Activated T-cell treated with anti-CD3 and anti-CD28 coated beads, Interleukin-2, amount 50 U/mL, for 4 hours (primary cell): ENCODE results near the gene DBR1. TPM values are rescaled to one million over a fixed set of nuclear protein-coding genes. Genes with fewer than 3 reads are reported as not detected.

Source experiments
- ATAC-seq, 2 donors: fragments of 200-7000 bp; cut with Tn5 transposase; one replicate each; pipeline ENCODE4 v1.10.0; 2021
- DNase-seq: peaks from one replicate; pipeline ENCODE4 v3.0.0-alpha.2; 2020
- H3K27me3 Mint-ChIP-seq: one replicate; pipeline ENCODE4 v1.8.0; 2021; ENCODE audit warnings: low read depth, mixed read lengths
- H3K36me3 Mint-ChIP-seq: one replicate; pipeline ENCODE4 v1.8.0; 2022; ENCODE audit warnings: mixed read lengths; ENCODE audit not compliant: insufficient read depth
- H3K4me1 Mint-ChIP-seq: one replicate; pipeline ENCODE4 v1.8.0; 2021; ENCODE audit warnings: low read depth, mixed read lengths
- H3K4me3 Mint-ChIP-seq: one replicate; pipeline ENCODE4 v1.8.0; 2021; ENCODE audit warnings: mild to moderate bottlenecking, moderate library complexity, mixed read lengths
- H3K9me3 Mint-ChIP-seq: one replicate; pipeline ENCODE4 v1.8.0; 2021; ENCODE audit warnings: mixed read lengths
- total RNA-seq, 3 donors: library from RNA; stranded (reverse); gene quantifications; one replicate each; pipeline ENCODE4 v1.2.1, GENCODE V29; 2021

DBR1 gene
- total RNA-seq, 3 donors from 2014 or later = 36.2 to 40.9 (median 37.8) TPM

GRCh38 chr3:138199851-138200250 lies 25.1 kb upstream of the DBR1 start:
- H3K4me1 Mint-ChIP-seq = peaks cover 64% of the 10 kb centered on the region
- no peak for ATAC-seq

DNA sequence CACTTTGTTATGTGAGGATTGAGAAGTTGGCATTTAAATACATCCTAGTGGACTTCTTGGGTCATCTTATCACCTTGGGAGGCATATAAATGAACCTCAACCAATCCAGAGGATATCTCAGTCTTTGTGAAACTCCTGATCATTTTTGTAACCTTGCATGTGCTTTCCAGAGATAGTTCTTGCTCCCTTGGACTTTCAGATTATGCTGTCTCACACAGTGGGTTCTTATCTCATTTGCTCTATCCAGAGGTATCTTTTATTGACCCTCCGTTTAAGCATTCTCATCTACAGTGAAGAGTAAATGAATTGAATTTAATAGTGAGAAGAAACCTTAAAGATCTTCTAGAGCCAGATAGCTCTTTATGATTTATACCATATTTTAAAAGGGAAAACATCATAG lies 22.8 kb upstream of the DBR1 start:
- no peak for ATAC-seq
- DNase-seq = no peak
- no peaks in the 10 kb centered on the region for H3K9me3 Mint-ChIP-seq
- no peak overlapping the region for H3K4me3 Mint-ChIP-seq
- peaks cover 43% of the 10 kb centered on the region for H3K4me1 Mint-ChIP-seq
- no peaks in the 10 kb centered on the region for H3K27me3 Mint-ChIP-seq
- H3K36me3 Mint-ChIP-seq = peaks cover 19% of the 10 kb centered on the region

More at GRCh38 chr3:138199851-138200250, 25.1 kb upstream of the DBR1 start:
- DNase-seq = no peak
- Mint-ChIP-seq H3K36me3 (peaks cover 26% of the 10 kb centered on the region), H3K27me3 (no peaks in the 10 kb centered on the region), H3K9me3 (no peaks in the 10 kb centered on the region), H3K4me3 (no peak overlapping the region)

DNA sequence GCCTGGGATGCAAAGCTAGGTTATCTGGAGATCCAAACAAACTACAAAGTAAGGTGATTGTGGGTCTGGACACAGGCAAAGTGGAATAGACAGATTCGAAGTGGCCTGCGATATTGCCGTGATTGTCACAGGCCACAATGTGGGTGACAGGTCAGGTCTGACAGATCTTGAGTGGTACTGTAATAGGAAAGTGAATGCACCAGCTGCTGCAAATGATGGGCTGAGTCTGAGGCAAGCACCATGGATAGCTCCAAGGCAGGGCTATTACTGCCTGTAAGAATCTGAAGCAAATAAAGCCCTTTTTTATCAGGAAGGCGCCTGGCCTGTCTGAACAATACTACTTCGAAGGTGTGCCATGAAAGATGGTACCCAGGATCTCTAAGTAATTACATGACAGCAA lies 22.3 kb upstream of the DBR1 start:
- no peak for DNase-seq
- peaks cover 18% of the 10 kb centered on the region for H3K36me3 Mint-ChIP-seq
- H3K4me3 Mint-ChIP-seq = no peak overlapping the region
- H3K9me3 Mint-ChIP-seq = no peaks in the 10 kb centered on the region
- peaks cover 39% of the 10 kb centered on the region for H3K4me1 Mint-ChIP-seq
- no peaks in the 10 kb centered on the region for H3K27me3 Mint-ChIP-seq
- no peak for ATAC-seq

DNA sequence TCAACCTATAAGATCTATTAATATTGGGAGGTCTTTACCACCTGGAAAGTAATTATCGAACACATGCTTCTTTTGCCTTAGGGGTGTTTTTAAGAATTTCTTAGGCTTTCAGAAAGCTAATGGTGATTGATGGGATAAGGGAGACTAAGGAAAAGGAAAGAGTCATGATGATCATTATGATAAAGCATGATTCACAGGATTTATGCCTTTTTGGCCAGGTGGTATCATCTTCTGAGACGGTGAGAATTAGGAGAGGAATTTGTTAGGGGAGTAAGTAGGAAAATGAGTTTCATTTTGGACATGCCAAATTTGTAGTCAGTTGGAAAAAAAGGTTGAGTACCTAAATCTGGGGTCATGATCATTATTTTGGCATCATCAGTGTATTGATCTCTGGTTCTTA lies 21.3 kb upstream of the DBR1 start:
- Mint-ChIP-seq H3K9me3 (no peaks in the 10 kb centered on the region), H3K27me3 (no peaks in the 10 kb centered on the region), H3K36me3 (peaks cover 18% of the 10 kb centered on the region), H3K4me1 (peaks cover 39% of the 10 kb centered on the region), H3K4me3 (no peak overlapping the region)
- ATAC-seq = no peak
- DNase-seq = no peak

DNA sequence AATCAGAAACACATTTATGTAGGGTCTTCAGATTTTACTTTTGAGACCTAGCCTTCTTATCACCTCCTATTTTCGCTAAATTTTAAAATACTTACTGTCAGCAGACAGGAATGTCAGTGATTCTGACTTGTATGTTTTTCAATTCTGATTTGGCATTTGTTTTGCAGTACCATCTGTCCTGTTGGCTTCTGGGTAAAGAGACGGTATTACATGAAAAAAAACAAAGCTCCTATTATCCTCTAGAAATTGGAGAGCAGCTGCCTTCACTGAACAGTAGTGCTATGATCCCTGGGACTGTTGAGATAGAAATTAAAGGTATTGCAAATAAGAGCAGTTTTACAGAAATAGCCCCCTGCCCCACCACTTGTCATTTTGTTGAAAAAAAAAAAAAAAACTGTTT lies 20.8 kb upstream of the DBR1 start:
- DNase-seq = no peak
- Mint-ChIP-seq H3K4me3 (no peak overlapping the region), H3K4me1 (peaks cover 44% of the 10 kb centered on the region), H3K9me3 (no peaks in the 10 kb centered on the region), H3K36me3 (peaks cover 21% of the 10 kb centered on the region), H3K27me3 (no peaks in the 10 kb centered on the region)
- no peak for ATAC-seq

GRCh38 chr3:138188013-138188730 lies 13.5 kb upstream of the DBR1 start:
- Mint-ChIP-seq H3K9me3 (no peaks in the 10 kb centered on the region), H3K4me1 (peaks cover 37% of the 10 kb centered on the region), H3K27me3 (peaks cover 11% of the 10 kb centered on the region), H3K4me3 (peak overlapping the region; percentile 97), H3K36me3 (peaks cover 13% of the 10 kb centered on the region)
- ATAC-seq (peak in 1 of 2 donors; percentile 11), DNase-seq (no peak)

DNA sequence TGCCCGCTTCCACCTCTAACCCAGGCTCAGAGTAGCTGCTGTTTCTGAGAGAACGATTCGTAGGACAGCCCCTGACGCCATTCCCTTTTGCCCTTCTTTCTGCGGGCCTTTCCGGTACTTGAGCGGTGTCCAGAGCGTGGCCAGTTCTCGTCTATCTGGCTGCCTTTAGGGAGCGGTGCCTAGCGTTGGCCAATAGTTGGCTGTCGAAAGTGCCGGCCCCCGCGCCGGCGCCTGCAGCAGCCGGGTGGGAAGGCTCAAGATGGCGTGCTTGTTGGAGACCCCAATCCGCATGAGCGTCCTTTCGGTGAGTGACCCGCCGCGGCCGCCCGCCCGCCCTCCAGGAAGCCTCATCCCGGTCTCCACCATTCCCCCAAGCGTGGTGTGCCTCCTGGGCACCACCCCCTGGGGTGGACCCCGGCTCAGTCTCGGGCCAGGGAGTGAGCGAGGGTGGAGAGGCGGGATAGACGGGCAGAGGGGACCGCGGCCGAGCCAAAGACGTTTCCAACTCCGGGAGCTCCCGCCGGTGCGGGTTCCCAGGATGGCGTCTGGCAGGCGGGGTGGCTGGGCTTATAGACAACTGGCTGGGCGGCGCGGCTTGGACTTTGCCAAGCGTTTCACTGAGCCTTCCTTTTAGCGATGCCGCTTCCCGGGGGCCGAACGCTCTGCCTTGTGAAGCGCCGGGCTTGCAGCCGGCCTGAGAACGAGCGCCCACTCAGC lies 12.7 kb upstream of the DBR1 start, which contains the start of gene ARMC8:
TSS of gene ARMC8 (plus strand) at position 6 of the 717 bp plus-strand sequence. CDS start at position 260, 254 bp downstream.
- peaks cover 11% of the 10 kb centered on the region for H3K27me3 Mint-ChIP-seq
- H3K36me3 Mint-ChIP-seq = peaks cover 13% of the 10 kb centered on the region
- H3K4me3 Mint-ChIP-seq = peak within 1 kb of the TSS; percentile 97
- H3K9me3 Mint-ChIP-seq = no peaks in the 10 kb centered on the region
- peaks cover 37% of the 10 kb centered on the region for H3K4me1 Mint-ChIP-seq
- DNase-seq = no peak
- ATAC-seq = peak; percentile 74 to 76

DNA sequence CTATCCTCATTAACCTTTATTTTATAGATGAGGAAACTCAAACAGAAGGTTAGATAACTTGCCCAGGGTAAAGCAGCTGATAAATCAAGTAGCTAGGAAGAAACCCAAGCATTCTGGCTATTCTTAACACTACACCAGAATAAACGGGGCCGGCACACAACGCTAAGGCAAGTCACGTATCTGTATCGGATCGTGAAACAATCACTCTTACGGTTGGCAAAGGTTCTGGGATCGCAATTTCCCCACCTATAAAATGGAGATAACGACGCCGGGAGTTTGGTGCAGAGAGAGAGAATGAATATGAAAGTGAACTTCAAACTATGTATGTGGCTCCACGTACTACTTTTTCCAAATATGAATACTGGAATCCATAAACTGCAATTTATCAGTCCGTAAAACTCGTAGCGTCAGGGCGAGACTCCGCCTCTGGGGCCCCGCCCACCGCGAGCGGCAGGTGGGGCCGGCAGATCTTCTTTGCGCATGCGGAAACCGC lies 12.1 kb upstream of the DBR1 start:
- Mint-ChIP-seq H3K4me3 (peak overlapping the region; percentile 97), H3K36me3 (peaks cover 13% of the 10 kb centered on the region), H3K27me3 (peaks cover 11% of the 10 kb centered on the region), H3K4me1 (peaks cover 37% of the 10 kb centered on the region), H3K9me3 (no peaks in the 10 kb centered on the region)
- ATAC-seq (peak; percentile 95), DNase-seq (peak; percentile 84)

DNA sequence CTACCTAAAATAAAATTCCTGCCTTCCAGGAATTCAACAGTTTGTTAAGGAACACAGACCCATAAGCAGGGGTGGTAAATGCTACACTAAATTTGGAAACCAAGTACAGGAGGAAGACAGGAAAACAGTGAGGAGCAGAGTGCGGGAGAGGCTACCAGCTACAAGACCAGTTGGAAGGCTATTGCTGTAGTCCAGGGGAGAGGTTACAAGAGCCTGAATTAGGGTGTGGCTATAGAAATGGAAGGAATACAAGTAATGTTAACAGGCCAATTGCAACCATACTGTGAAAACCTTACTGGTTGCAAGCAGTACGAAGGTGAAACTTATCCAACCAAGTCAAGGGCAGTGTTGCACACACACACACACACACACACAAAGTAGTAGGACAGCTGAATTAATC lies 11.5 kb upstream of the DBR1 start:
- peaks cover 8% of the 10 kb centered on the region for H3K36me3 Mint-ChIP-seq
- peaks cover 11% of the 10 kb centered on the region for H3K27me3 Mint-ChIP-seq
- H3K9me3 Mint-ChIP-seq = no peaks in the 10 kb centered on the region
- H3K4me1 Mint-ChIP-seq = peaks cover 31% of the 10 kb centered on the region
- H3K4me3 Mint-ChIP-seq = peak overlapping the region; percentile 97
- DNase-seq (no peak), ATAC-seq (no peak)

DNA sequence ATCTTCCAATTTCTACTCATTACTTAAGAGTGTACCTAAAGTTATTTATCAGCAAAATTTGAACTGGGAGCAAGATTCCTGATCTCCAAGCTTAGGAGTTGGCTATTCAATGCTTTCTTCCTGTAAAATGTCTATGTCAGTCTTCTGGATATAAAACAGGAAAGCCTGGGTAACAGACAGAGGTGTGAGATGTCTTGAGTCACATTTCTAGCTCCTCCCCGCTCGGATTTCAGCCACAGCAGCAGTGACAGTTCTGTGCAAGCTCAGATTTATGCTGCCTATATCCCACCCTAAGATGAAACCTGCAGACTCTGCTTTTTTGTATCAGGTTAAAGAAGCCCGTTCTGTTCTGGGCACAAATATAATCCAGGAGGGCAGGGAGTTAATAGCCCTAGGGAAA lies 10.3 kb upstream of the DBR1 start:
- Mint-ChIP-seq H3K9me3 (no peaks in the 10 kb centered on the region), H3K4me1 (peaks cover 25% of the 10 kb centered on the region), H3K27me3 (peaks cover 11% of the 10 kb centered on the region), H3K36me3 (peaks cover 4% of the 10 kb centered on the region), H3K4me3 (no peak overlapping the region)
- ATAC-seq = no peak
- DNase-seq = no peak

GRCh38 chr3:138180375-138181029 lies 5.8 kb upstream of the DBR1 start:
- Mint-ChIP-seq H3K4me3 (no peak overlapping the region), H3K36me3 (no peaks in the 10 kb centered on the region), H3K27me3 (peaks cover 11% of the 10 kb centered on the region), H3K9me3 (no peaks in the 10 kb centered on the region), H3K4me1 (peaks cover 2% of the 10 kb centered on the region)
- peak; percentile 7 for DNase-seq
- ATAC-seq = peak; percentile 70 to 74

DNA sequence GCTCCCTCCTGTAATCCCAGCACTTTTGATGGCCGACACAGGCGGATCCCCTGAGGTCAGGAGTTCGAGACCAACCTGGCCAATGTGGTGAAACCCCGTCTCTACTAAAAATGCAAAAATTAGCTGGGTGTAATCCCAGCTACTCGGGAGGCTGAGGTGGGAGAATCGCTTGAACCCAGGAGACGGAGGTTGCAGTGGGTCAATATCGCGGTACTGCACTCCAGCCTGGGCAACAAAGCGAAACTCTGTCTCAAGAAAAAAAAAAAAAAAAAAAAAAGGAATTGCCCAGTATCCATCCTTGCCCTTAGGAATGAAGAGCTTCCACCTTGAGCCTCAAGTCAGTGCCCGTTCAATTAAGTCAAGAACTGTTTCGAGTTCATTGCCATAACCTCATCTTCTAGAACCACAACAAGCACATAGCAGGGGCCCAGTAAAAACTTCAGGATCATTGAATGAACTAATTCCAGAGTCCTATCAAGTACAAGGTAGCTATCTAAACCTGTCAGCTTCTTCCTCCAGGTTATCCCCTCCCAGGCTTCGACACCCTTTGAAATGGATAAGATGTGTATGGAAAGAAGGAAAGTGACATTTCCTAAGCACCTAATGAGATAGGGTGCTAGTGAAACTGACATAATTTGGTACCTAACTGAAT lies 826 bp downstream of the DBR1 start:
- DNase-seq (no peak), ATAC-seq (peak in 1 of 2 donors; percentile 5)
- Mint-ChIP-seq H3K27me3 (no peaks in the 10 kb centered on the region), H3K4me1 (peaks cover 37% of the 10 kb centered on the region), H3K9me3 (no peaks in the 10 kb centered on the region), H3K36me3 (peaks cover 11% of the 10 kb centered on the region), H3K4me3 (peak overlapping the region; percentile 97)

DNA sequence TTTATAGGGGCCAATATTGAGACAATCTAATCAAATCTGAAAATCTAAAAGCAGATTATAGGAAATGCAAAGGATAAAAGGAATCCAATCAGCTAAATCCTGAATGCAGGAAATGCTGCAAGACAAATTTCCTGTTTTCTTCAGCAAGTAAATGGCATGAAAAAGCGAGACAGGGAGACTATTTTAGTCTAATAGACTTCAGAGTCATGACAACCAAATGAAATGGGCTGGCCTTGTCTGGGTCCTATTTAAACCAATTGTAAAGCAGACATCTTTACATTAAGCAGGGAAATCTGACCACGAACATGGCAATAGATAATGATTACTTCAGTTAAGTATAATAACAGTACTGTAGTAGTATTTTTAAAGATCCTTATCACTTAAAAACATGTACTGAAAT lies 2.1 kb downstream of the DBR1 start:
- Mint-ChIP-seq H3K4me3 (peak overlapping the region; percentile 51), H3K9me3 (no peaks in the 10 kb centered on the region), H3K4me1 (peaks cover 37% of the 10 kb centered on the region), H3K36me3 (peaks cover 11% of the 10 kb centered on the region), H3K27me3 (no peaks in the 10 kb centered on the region)
- ATAC-seq (no peak), DNase-seq (no peak)

DNA sequence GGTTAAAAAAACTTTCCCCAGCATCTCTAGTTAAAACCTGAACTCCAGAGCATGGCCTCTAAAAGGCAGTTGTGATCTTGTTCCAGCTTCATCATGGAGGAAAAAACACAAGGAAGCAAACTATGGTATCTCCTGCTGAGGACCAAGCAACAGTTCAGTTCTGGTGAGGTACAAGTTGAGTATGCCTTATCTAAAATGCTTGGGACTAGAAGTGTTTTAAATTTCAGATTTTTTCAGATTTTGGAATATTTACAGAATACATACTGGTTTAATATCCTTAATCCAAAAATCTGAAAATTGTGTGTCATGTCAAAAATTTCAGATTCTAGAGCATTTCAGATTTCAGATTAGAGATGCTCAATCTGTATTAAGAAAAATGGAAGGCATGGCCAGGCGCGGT lies 9.7 kb downstream of the DBR1 start:
- Mint-ChIP-seq H3K9me3 (no peaks in the 10 kb centered on the region), H3K27me3 (no peaks in the 10 kb centered on the region), H3K36me3 (peaks cover 37% of the 10 kb centered on the region), H3K4me3 (no peak overlapping the region), H3K4me1 (peaks cover 3% of the 10 kb centered on the region)
- DNase-seq (no peak), ATAC-seq (no peak)
